ENCODE data around the gene JARID2. TPM values are rescaled to one million over a fixed set of nuclear protein-coding genes. Genes with fewer than 3 reads are reported as not detected.

The JARID2 gene
- total RNA-seq, 1 donor from 2014 or later: 38.9 TPM

DNA sequence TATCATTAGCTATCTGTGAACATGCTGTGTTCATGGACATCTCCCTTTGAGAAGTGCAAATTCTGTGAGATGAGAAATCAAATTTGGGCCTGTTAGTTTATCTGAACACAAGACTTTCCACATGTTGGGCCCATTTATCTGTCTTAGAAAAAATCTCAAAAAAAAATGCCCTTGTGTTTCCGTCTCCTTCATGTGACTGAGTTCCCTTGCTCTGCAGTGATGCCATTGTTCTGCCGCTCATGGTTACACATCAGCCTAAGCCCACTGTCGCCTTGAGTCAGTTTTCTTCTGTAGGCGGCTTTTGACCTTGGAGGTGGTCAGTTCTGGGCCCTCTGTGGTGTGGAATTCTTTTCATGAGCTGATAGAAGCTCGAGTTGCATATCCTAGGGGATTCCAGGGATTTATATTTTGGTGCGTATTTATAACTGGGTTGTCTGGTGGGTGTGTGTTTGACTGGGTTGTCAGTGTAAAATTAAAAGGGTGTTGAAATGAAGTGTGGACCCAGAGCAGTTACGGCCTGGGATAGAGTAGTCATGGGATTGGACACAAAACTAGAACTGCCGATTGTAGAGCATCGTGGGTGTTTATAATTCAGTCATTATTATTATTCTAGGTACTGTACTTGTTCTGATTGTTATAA, 156.7 kb downstream of the JARID2 start:
- Histone ChIP-seq H3K4me3 (no peak overlapping the region), H3F3A (ENCODE audit: low read depth) (peaks cover 30% of the 10 kb centered on the region), H2AFZ (replicated peaks) (no peak overlapping the region), H3K9me3 (ENCODE audit: low read depth) (no peaks in the 10 kb centered on the region), H3K79me2 (ENCODE audit: low read depth) (peaks cover 100% of the 10 kb centered on the region), H3K4me1 (peaks cover 65% of the 10 kb centered on the region), H3K27me3 (no peaks in the 10 kb centered on the region), H4K20me1 (ENCODE audit: low read depth) (peaks cover 75% of the 10 kb centered on the region), H3K4me2 (peak overlapping the region; percentile 75), H3K9ac (no peak overlapping the region), H3K27ac (no peak overlapping the region), H3K36me3 (no peaks in the 10 kb centered on the region)
- TF ChIP-seq EZH2phosphoT487 (IDR thresholded peaks at IDR 0.05): no peak
- TF ChIP-seq, protein P1, sequence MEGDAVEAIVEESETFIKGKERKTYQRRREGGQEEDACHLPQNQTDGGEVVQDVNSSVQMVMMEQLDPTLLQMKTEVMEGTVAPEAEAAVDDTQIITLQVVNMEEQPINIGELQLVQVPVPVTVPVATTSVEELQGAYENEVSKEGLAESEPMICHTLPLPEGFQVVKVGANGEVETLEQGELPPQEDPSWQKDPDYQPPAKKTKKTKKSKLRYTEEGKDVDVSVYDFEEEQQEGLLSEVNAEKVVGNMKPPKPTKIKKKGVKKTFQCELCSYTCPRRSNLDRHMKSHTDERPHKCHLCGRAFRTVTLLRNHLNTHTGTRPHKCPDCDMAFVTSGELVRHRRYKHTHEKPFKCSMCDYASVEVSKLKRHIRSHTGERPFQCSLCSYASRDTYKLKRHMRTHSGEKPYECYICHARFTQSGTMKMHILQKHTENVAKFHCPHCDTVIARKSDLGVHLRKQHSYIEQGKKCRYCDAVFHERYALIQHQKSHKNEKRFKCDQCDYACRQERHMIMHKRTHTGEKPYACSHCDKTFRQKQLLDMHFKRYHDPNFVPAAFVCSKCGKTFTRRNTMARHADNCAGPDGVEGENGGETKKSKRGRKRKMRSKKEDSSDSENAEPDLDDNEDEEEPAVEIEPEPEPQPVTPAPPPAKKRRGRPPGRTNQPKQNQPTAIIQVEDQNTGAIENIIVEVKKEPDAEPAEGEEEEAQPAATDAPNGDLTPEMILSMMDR (IDR thresholded peaks at IDR 0.05): no peak
- no peak for TF ChIP-seq EZH2 (IDR thresholded peaks at IDR 0.05)
- Mint-ChIP-seq H3K36me3 (peaks cover 3% of the 10 kb centered on the region), H3K4me3 (peak overlapping the region; percentile 69), H3K4me1 (peaks cover 77% of the 10 kb centered on the region), H3K27me3 (ENCODE audit: insufficient read depth, low read depth) (peaks cover 2% of the 10 kb centered on the region), H3K9me3 (no peaks in the 10 kb centered on the region), H3K27ac (peak overlapping the region; percentile 35)
- DNase-seq (ENCODE audit: low spot score): no peak

DNA sequence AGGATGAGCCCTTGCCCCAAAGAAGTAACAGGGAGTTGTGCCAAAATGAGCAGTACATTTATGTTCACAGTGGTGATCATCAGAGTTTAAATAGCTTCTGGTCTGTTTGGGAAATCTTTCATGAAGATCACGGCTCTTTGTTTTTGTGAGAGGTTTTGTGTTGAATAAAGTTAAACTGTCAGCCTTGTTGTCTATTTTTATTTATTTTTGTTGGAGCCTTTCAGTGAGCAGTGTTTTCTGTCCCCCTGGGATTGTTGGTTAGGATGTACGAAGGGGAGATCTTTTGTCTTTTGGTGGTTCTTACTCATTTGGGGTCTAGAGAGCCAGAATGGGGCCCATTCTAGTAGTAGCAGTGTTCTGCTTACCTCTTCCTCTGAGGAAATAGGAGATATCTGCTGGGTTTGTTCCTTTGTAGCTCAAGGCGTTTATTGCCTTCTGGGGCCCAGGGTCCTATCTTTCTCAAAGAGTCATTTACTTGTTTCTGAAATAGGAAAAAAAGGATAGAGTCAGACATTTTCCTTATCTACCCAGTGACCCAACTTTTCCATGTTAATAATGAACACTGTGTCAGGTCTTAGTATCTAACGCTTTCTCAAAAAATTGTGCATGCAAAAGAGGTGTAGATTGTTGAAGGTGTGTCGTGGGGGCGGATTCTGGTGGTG, 157.4 kb downstream of the JARID2 start:
- H3K36me3 ChIP-seq: no peaks in the 10 kb centered on the region
- no peaks in the 10 kb centered on the region for H3K9me3 Mint-ChIP-seq
- peaks cover 79% of the 10 kb centered on the region for H3K4me1 Mint-ChIP-seq
- H3K27ac Mint-ChIP-seq: peak overlapping the region; percentile 35
- TF ChIP-seq EZH2phosphoT487 (IDR thresholded peaks at IDR 0.05) (no peak), EZH2 (IDR thresholded peaks at IDR 0.05) (no peak)
- TF ChIP-seq, protein P1 (IDR thresholded peaks at IDR 0.05): no peak
- no peak overlapping the region for H3K9ac ChIP-seq
- H4K20me1 ChIP-seq (ENCODE audit: low read depth): peaks cover 78% of the 10 kb centered on the region
- H3K4me3 Mint-ChIP-seq: peak overlapping the region; percentile 69
- no peak overlapping the region for H3K4me3 ChIP-seq
- peaks cover 65% of the 10 kb centered on the region for H3K4me1 ChIP-seq
- peaks cover 5% of the 10 kb centered on the region for H3K36me3 Mint-ChIP-seq
- H3K79me2 ChIP-seq (ENCODE audit: low read depth): peaks cover 100% of the 10 kb centered on the region
- no peak overlapping the region for H3K4me2 ChIP-seq
- no peak overlapping the region for H2AFZ ChIP-seq (replicated peaks)
- no peaks in the 10 kb centered on the region for H3K9me3 ChIP-seq (ENCODE audit: low read depth)
- peaks cover 30% of the 10 kb centered on the region for H3F3A ChIP-seq (ENCODE audit: low read depth)
- H3K27me3 ChIP-seq: no peaks in the 10 kb centered on the region
- no peak for DNase-seq (ENCODE audit: low spot score)
- H3K27ac ChIP-seq: peak overlapping the region; percentile 2
- peaks cover 2% of the 10 kb centered on the region for H3K27me3 Mint-ChIP-seq (ENCODE audit: insufficient read depth, low read depth)

DNA sequence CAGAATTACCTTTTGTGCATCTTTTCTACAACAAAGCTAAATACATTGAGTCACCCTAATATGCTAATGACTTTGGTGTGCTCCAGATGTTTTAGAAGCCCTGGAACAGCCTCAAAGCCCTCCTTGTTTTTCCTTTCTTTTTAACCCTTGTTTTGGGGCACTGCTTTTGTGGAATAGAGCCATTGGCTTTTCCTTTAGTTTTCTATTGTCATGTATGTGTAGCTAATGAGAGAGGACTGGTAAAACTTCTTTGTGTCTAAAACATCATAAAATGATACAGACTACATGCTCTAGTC, 158.8 kb downstream of the JARID2 start:
- peak overlapping the region; percentile 59 for H3K27ac Mint-ChIP-seq
- TF ChIP-seq EZH2 (IDR thresholded peaks at IDR 0.05) (no peak), EZH2phosphoT487 (IDR thresholded peaks at IDR 0.05) (no peak)
- TF ChIP-seq, protein P1 (IDR thresholded peaks at IDR 0.05): no peak

More for the DNA sequence above, 158.8 kb downstream of the JARID2 start:
- H3K4me3 ChIP-seq: no peak overlapping the region
- peak overlapping the region; percentile 59 for H3K4me2 ChIP-seq
- peaks cover 100% of the 10 kb centered on the region for H3K79me2 ChIP-seq (ENCODE audit: low read depth)
- no peaks in the 10 kb centered on the region for H3K36me3 ChIP-seq
- peak overlapping the region; percentile 39 for H3K27ac ChIP-seq
- Mint-ChIP-seq H3K4me3 (no peak overlapping the region), H3K27me3 (ENCODE audit: insufficient read depth, low read depth) (peaks cover 2% of the 10 kb centered on the region), H3K4me1 (peaks cover 74% of the 10 kb centered on the region), H3K36me3 (peaks cover 9% of the 10 kb centered on the region), H3K9me3 (no peaks in the 10 kb centered on the region)
- H2AFZ ChIP-seq (replicated peaks): no peak overlapping the region
- no peaks in the 10 kb centered on the region for H3K9me3 ChIP-seq (ENCODE audit: low read depth)
- peaks cover 80% of the 10 kb centered on the region for H4K20me1 ChIP-seq (ENCODE audit: low read depth)
- H3F3A ChIP-seq (ENCODE audit: low read depth): peaks cover 28% of the 10 kb centered on the region
- H3K27me3 ChIP-seq: no peaks in the 10 kb centered on the region
- H3K4me1 ChIP-seq: peaks cover 71% of the 10 kb centered on the region
- DNase-seq (ENCODE audit: low spot score): no peak
- H3K9ac ChIP-seq: no peak overlapping the region
